OCI-LY1 (cell line): ENCODE data around the gene WDR6.

Experiments used
- H2AFZ ChIP-seq: fragments of 200-600 bp; sonication (generic), shearing (Covaris generic); 2 replicates; pipeline ENCODE4 v1.6.0; 2014; ENCODE audit warnings: antibody characterized with exemption, mild to moderate bottlenecking, low read length
- H3F3A ChIP-seq: fragments of 200-600 bp; sonication (generic), shearing (Covaris generic); 2 replicates; pipeline ENCODE4 v1.6.0; 2014; ENCODE audit warnings: mild to moderate bottlenecking, antibody characterized with exemption, low read length, moderate library complexity; ENCODE audit not compliant: insufficient read depth
- H3K27ac ChIP-seq: fragments of 200-600 bp; sonication (generic); 2 replicates; pipeline ENCODE4 v1.5.1; 2014; ENCODE audit warnings: low read length, mixed run types, mild to moderate bottlenecking, low read depth; ENCODE audit not compliant: poor library complexity, severe bottlenecking
- H3K27me3 ChIP-seq: fragments of 200-600 bp; sonication (generic); 2 replicates; pipeline ENCODE4 v1.6.0; 2014; ENCODE audit warnings: antibody characterized with exemption, mild to moderate bottlenecking, low read length, moderate library complexity; ENCODE audit not compliant: insufficient read depth
- H3K36me3 ChIP-seq: fragments of 200-600 bp; sonication (generic); 2 replicates; pipeline ENCODE4 v1.6.1; 2014; ENCODE audit warnings: mild to moderate bottlenecking, antibody characterized with exemption, low read length, moderate library complexity, mixed read lengths; ENCODE audit not compliant: insufficient read depth
- H3K4me1 ChIP-seq: fragments of 200-600 bp; sonication (generic); 2 replicates; pipeline ENCODE4 v1.5.1; 2014; ENCODE audit warnings: mild to moderate bottlenecking, low read length, moderate library complexity; ENCODE audit not compliant: insufficient read depth, severe bottlenecking
- H3K4me2 ChIP-seq: fragments of 200-600 bp; sonication (generic), shearing (Covaris generic); 2 replicates; pipeline ENCODE4 v1.6.1; 2014; ENCODE audit warnings: low read length
- H3K4me3 ChIP-seq: fragments of 200-600 bp; sonication (generic); 2 replicates; pipeline ENCODE4 v1.5.1; 2014; ENCODE audit warnings: low read length, low read depth, mild to moderate bottlenecking, mixed read lengths; ENCODE audit not compliant: poor library complexity, severe bottlenecking
- H3K79me2 ChIP-seq: fragments of 200-600 bp; shearing (Covaris generic); 2 replicates; pipeline ENCODE4 v1.6.1; 2016; ENCODE audit warnings: mixed run types, low read length, mixed read lengths; ENCODE audit not compliant: insufficient read depth
- H3K9ac ChIP-seq: fragments of 200-600 bp; sonication (generic), shearing (Covaris generic); 2 replicates; pipeline ENCODE4 v1.6.1; 2014; ENCODE audit warnings: mild to moderate bottlenecking, low read length, mixed read lengths
- H3K9me2 ChIP-seq: fragments of 200-600 bp; sonication (generic), shearing (Covaris generic); 2 replicates; pipeline ENCODE4 v1.6.1; 2014; ENCODE audit warnings: low read depth, mild to moderate bottlenecking, low read length, mixed read lengths
- H3K9me3 ChIP-seq: fragments of 200-600 bp; shearing (Covaris generic); 2 replicates; pipeline ENCODE4 v1.6.1; 2014; ENCODE audit warnings: low read length, mixed read lengths
- H4K20me1 ChIP-seq: fragments of 200-600 bp; sonication (generic), shearing (Covaris generic); 2 replicates; pipeline ENCODE4 v1.6.0; 2016; ENCODE audit warnings: mild to moderate bottlenecking, low read length; ENCODE audit not compliant: insufficient read depth
- EZH2 ChIP-seq: fragments of 200-600 bp; sonication (generic), shearing (Covaris generic); IDR thresholded peaks from 2 replicates; pipeline ENCODE4 v1.8.0; 2017; ENCODE audit warnings: borderline replicate concordance, mixed run types, mild to moderate bottlenecking, antibody characterized with exemption, low read length, moderate library complexity, mixed read lengths
- TF ChIP-seq, protein P1 (sequence below): fragments of 200-600 bp; sonication (generic), shearing (Covaris generic); IDR thresholded peaks from 2 replicates; pipeline ENCODE4 v1.5.1; 2017; ENCODE audit warnings: mild to moderate bottlenecking, antibody characterized with exemption, low read length, moderate library complexity, mixed read lengths

The WDR6 gene

DNA sequence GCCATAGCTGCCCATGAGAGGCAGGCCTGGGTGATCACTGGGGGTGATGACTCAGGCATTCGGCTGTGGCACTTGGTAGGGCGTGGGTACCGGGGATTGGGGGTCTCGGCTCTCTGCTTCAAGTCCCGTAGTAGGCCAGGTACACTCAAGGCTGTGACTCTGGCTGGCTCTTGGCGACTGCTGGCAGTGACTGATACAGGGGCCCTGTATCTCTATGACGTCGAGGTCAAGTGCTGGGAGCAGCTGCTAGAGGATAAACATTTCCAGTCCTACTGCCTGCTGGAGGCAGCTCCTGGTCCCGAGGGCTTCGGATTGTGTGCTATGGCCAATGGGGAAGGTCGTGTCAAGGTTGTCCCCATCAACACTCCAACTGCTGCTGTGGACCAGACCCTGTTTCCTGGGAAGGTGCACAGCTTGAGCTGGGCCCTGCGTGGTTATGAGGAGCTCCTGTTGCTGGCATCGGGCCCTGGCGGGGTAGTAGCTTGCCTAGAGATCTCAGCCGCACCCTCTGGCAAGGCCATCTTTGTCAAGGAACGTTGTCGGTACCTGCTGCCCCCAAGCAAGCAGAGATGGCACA is 5.3 kb downstream of the WDR6 start:
- no peak overlapping the region for H3K27ac ChIP-seq
- H3F3A ChIP-seq = 0 out of 2 replicates have a peak, but pooled peaks cover 7% of the 10 kb centered on the region
- no peak overlapping the region for H3K9ac ChIP-seq
- H2AFZ ChIP-seq = no peak overlapping the region
- no peaks in the 10 kb centered on the region for H3K27me3 ChIP-seq
- no peaks in the 10 kb centered on the region for H3K79me2 ChIP-seq
- no peak overlapping the region for H3K4me2 ChIP-seq
- H3K4me3 ChIP-seq = no peak overlapping the region
- no peaks in the 10 kb centered on the region for H3K9me2 ChIP-seq
- H3K36me3 ChIP-seq = peaks cover 47% of the 10 kb centered on the region
- H4K20me1 ChIP-seq = no peaks in the 10 kb centered on the region
- TF ChIP-seq EZH2 = no peak
- TF ChIP-seq, protein P1, sequence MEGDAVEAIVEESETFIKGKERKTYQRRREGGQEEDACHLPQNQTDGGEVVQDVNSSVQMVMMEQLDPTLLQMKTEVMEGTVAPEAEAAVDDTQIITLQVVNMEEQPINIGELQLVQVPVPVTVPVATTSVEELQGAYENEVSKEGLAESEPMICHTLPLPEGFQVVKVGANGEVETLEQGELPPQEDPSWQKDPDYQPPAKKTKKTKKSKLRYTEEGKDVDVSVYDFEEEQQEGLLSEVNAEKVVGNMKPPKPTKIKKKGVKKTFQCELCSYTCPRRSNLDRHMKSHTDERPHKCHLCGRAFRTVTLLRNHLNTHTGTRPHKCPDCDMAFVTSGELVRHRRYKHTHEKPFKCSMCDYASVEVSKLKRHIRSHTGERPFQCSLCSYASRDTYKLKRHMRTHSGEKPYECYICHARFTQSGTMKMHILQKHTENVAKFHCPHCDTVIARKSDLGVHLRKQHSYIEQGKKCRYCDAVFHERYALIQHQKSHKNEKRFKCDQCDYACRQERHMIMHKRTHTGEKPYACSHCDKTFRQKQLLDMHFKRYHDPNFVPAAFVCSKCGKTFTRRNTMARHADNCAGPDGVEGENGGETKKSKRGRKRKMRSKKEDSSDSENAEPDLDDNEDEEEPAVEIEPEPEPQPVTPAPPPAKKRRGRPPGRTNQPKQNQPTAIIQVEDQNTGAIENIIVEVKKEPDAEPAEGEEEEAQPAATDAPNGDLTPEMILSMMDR = no peak
- H3K9me3 ChIP-seq = no peaks in the 10 kb centered on the region
- H3K4me1 ChIP-seq = peaks cover 15% of the 10 kb centered on the region

DNA sequence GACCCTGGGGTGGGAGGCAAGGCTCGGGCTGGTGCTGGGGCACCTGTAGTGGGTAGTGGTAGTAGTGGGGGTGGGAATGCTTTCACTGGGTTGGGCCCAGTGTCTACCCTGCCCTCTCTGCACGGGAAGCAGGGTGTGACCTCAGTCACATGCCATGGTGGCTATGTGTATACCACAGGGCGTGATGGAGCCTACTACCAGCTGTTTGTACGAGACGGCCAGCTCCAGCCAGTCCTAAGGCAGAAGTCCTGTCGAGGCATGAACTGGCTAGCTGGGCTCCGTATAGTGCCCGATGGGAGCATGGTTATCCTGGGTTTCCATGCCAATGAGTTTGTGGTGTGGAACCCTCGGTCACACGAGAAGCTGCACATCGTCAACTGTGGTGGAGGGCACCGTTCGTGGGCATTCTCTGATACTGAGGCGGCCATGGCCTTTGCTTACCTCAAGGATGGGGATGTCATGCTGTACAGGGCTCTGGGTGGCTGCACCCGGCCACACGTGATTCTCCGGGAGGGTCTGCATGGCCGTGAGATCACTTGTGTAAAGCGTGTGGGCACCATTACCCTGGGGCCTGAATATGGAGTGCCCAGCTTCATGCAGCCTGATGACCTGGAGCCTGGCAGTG is 6.0 kb downstream of the WDR6 start:
- H4K20me1 ChIP-seq = no peaks in the 10 kb centered on the region
- H3K27ac ChIP-seq = no peak overlapping the region

DNA sequence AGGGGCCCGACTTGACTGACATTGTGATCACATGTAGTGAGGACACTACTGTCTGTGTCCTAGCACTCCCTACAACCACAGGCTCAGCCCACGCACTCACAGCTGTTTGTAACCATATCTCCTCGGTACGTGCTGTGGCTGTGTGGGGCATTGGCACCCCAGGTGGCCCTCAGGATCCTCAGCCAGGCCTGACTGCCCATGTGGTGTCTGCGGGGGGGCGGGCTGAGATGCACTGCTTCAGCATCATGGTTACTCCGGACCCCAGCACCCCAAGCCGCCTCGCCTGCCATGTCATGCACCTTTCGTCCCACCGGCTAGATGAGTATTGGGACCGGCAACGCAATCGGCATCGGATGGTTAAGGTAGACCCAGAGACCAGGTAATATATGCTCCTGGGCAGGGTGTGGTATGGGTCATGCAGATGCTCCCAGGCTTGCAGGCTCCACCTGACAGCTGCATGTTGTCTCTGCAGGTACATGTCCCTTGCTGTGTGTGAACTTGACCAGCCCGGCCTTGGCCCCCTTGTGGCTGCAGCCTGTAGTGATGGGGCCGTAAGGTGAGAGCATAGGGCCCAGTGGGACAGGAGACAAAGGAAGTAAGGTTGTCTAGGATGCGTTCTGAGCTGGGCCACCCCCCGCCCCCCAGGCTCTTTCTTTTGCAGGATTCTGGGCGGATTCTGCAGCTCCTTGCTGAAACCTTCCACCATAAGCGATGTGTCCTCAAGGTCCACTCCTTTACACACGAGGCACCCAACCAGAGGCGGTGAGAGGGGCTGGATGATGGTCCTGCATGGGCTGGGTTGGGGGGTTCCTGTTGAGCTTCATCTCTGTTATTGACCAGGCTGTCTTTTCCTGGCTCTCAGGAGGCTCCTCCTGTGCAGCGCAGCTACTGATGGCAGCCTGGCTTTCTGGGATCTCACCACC is 6.8 kb downstream of the WDR6 start:
- Histone ChIP-seq H3K9ac (no peak overlapping the region), H3K9me3 (no peaks in the 10 kb centered on the region), H3K79me2 (no peaks in the 10 kb centered on the region), H3K4me1 (peaks cover 15% of the 10 kb centered on the region), H3K4me3 (no peak overlapping the region), H3K27ac (no peak overlapping the region), H3K36me3 (peaks cover 47% of the 10 kb centered on the region), H3F3A (0 out of 2 replicates have a peak, but pooled peaks cover 8% of the 10 kb centered on the region), H3K9me2 (no peaks in the 10 kb centered on the region), H2AFZ (no peak overlapping the region), H3K4me2 (no peak overlapping the region), H4K20me1 (no peaks in the 10 kb centered on the region), H3K27me3 (no peaks in the 10 kb centered on the region)
- TF ChIP-seq, protein P1 = peak; percentile 79
- no peak for TF ChIP-seq EZH2

More for the DNA sequence above, 6.0 kb downstream of the WDR6 start:
- Histone ChIP-seq H2AFZ (no peak overlapping the region), H3K4me2 (no peak overlapping the region), H3K4me1 (peaks cover 16% of the 10 kb centered on the region), H3K79me2 (no peaks in the 10 kb centered on the region), H3K4me3 (no peak overlapping the region), H3K9me2 (no peaks in the 10 kb centered on the region), H3K27me3 (no peaks in the 10 kb centered on the region), H3K9ac (no peak overlapping the region), H3K9me3 (no peaks in the 10 kb centered on the region), H3F3A (0 out of 2 replicates have a peak, but pooled peaks cover 8% of the 10 kb centered on the region), H3K36me3 (peaks cover 47% of the 10 kb centered on the region)
- TF ChIP-seq EZH2 = no peak
- TF ChIP-seq, protein P1 = no peak
